Measurements from ENCODE around the gene GNS.

- TF ChIP-seq EP300 (conservative IDR thresholded peaks at IDR 0.05; ENCODE audit: poor library complexity, severe bottlenecking), result no peak
- no peak for TF ChIP-seq CTCF (IDR thresholded peaks at IDR 0.05; ENCODE audit: poor library complexity, severe bottlenecking)
- TF ChIP-seq REST (IDR thresholded peaks at IDR 0.05; ENCODE audit: borderline replicate concordance), result no peak
These were observed 76.5 kb downstream of the GNS start for GRCh38 chr12:64682572-64683277.
